Neural cell (in vitro differentiated cells): ENCODE results near the gene PSMA8. TPM values are rescaled to one million over a fixed set of nuclear protein-coding genes. Genes with fewer than 3 reads are reported as not detected.

ENCODE experiments used
- H2AFZ ChIP-seq: fragments of 200-600, 300-800 bp; sonication (generic), shearing (Covaris generic); 2 replicates; pipeline ENCODE4 v1.6.0; 2014; ENCODE audit warnings: low read depth, mild to moderate bottlenecking, antibody characterized with exemption, low read length, moderate library complexity
- H3F3A ChIP-seq: fragments of 200-600 bp; shearing (Covaris generic); 2 replicates; pipeline ENCODE4 v1.6.1; 2016; ENCODE audit warnings: mild to moderate bottlenecking, moderate library complexity, mixed read lengths, antibody characterized with exemption, low read length; ENCODE audit not compliant: insufficient read depth, poor library complexity, severe bottlenecking
- H3K27ac ChIP-seq: fragments of 200-600, 300-800 bp; sonication (generic), shearing (Covaris generic); 2 replicates; pipeline ENCODE4 v1.5.1; 2014; ENCODE audit warnings: mild to moderate bottlenecking, low read length, moderate library complexity
- H3K27me3 ChIP-seq: fragments of 300-800, 200-600 bp; sonication (generic), shearing (Covaris generic); 2 replicates; pipeline ENCODE4 v1.6.0; 2014; ENCODE audit warnings: mild to moderate bottlenecking, low read depth, low read length, moderate library complexity; ENCODE audit not compliant: insufficient read depth
- H3K36me3 ChIP-seq: fragments of 300-800, 200-600 bp; sonication (generic), shearing (Covaris generic); 2 replicates; pipeline ENCODE4 v1.5.1; 2014; ENCODE audit warnings: mild to moderate bottlenecking, antibody characterized with exemption, low read length, moderate library complexity; ENCODE audit not compliant: insufficient read depth
- H3K4me2 ChIP-seq: fragments of 300-800, 200-600 bp; sonication (generic), shearing (Covaris generic); 2 replicates; pipeline ENCODE4 v1.6.0; 2014; ENCODE audit warnings: mild to moderate bottlenecking, low read length
- H3K4me3 ChIP-seq: fragments of 300-800, 200-600 bp; sonication (generic), shearing (Covaris generic); 2 replicates; pipeline ENCODE4 v1.5.1; 2014; ENCODE audit warnings: mild to moderate bottlenecking, low read length, moderate library complexity
- H3K79me2 ChIP-seq: fragments of 200-600 bp; shearing (Covaris generic); replicated peaks from 2 replicates; pipeline ENCODE4 v1.6.0; 2014; ENCODE audit warnings: mild to moderate bottlenecking, low read length, moderate library complexity; ENCODE audit not compliant: insufficient read depth
- H3K9ac ChIP-seq: fragments of 300-800, 200-600 bp; sonication (generic), shearing (Covaris generic); 2 replicates; pipeline ENCODE4 v1.6.1; 2016; ENCODE audit warnings: mild to moderate bottlenecking, low read length, mixed read lengths
- H3K9me2 ChIP-seq: fragments of 200-600 bp; shearing (Covaris generic); 2 replicates; pipeline ENCODE4 v1.6.1; 2016; ENCODE audit warnings: mild to moderate bottlenecking, low read length, mixed read lengths; ENCODE audit not compliant: insufficient read depth
- H3K9me3 ChIP-seq: fragments of 200-600, 300-800 bp; sonication (generic), shearing (Covaris generic); 2 replicates; pipeline ENCODE4 v1.6.1; 2016; ENCODE audit warnings: mild to moderate bottlenecking, mixed run types, low read length, moderate library complexity, mixed read lengths
- H4K20me1 ChIP-seq: fragments of 200-600 bp; shearing (Covaris generic); 2 replicates; pipeline ENCODE4 v1.6.1; 2016; ENCODE audit warnings: mild to moderate bottlenecking, mixed run types; ENCODE audit not compliant: insufficient read depth
- EP300 ChIP-seq: fragments of 450-650 bp; conservative IDR thresholded peaks from 2 replicates; pipeline ENCODE4 v1.6.1; 2014; ENCODE audit warnings: antibody characterized with exemption, mild to moderate bottlenecking, moderate library complexity; ENCODE audit not compliant: poor library complexity, severe bottlenecking
- MXI1 ChIP-seq: fragments of 450-650 bp; conservative IDR thresholded peaks from 2 replicates; pipeline ENCODE4 v1.6.1; 2014; ENCODE audit warnings: antibody characterized with exemption, mild to moderate bottlenecking; ENCODE audit not compliant: poor library complexity, severe bottlenecking
- POLR2AphosphoS5 ChIP-seq: IDR thresholded peaks from 2 replicates; pipeline ENCODE4 v1.6.1; 2012
- RAD21 ChIP-seq: fragments of 450-650 bp; conservative IDR thresholded peaks from 2 replicates; pipeline ENCODE4 v1.6.1; 2014; ENCODE audit warnings: antibody characterized with exemption, mild to moderate bottlenecking, moderate library complexity
- SMC3 ChIP-seq: fragments of 450-650 bp; conservative IDR thresholded peaks from 2 replicates; pipeline ENCODE4 v1.6.1; 2014; ENCODE audit warnings: antibody characterized with exemption, mild to moderate bottlenecking, moderate library complexity; ENCODE audit not compliant: poor library complexity
- polyA plus RNA-seq: library from polyadenylated mRNA; depleted of rRNA; stranded (reverse); fragments of >200 nt; gene quantifications from 2 replicates; pipeline ENCODE4 v1.2.3, GENCODE V29; 2014
- TF ChIP-seq, protein P1 (sequence below): IDR thresholded peaks from 2 replicates; pipeline ENCODE4 v1.6.1; 2012; ENCODE audit warnings: borderline replicate concordance
- TF ChIP-seq, protein P2 (sequence below): fragments of 450-650 bp; IDR thresholded peaks from 2 replicates; pipeline ENCODE4 v1.5.1; 2014; ENCODE audit warnings: antibody characterized with exemption, mild to moderate bottlenecking, moderate library complexity; ENCODE audit not compliant: poor library complexity, severe bottlenecking

PSMA8 gene
- polyA plus RNA-seq, 1 donor from 2014 or later: not detected

DNA sequence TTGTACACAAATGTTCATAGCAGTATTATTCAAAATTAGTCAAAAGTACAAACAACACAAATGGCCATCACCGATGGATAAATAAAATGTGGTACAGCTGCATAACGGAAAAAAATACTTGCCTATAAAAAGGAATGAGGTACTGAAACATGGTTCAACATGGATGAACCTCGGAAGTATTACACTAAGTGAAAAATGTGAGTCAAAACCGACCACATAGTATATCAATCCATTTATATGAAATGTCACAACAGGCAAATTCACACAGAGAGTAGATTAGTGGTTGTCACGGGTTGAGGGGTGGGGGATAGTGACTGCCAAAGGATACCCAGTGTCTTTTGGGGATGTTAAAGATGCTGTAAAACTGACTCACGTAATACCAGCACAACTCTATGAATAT is 46.7 kb upstream of the PSMA8 start:
- TF ChIP-seq RAD21 (no peak), SMC3 (no peak), EP300 (no peak), POLR2AphosphoS5 (no peak)
- TF ChIP-seq, protein P1, sequence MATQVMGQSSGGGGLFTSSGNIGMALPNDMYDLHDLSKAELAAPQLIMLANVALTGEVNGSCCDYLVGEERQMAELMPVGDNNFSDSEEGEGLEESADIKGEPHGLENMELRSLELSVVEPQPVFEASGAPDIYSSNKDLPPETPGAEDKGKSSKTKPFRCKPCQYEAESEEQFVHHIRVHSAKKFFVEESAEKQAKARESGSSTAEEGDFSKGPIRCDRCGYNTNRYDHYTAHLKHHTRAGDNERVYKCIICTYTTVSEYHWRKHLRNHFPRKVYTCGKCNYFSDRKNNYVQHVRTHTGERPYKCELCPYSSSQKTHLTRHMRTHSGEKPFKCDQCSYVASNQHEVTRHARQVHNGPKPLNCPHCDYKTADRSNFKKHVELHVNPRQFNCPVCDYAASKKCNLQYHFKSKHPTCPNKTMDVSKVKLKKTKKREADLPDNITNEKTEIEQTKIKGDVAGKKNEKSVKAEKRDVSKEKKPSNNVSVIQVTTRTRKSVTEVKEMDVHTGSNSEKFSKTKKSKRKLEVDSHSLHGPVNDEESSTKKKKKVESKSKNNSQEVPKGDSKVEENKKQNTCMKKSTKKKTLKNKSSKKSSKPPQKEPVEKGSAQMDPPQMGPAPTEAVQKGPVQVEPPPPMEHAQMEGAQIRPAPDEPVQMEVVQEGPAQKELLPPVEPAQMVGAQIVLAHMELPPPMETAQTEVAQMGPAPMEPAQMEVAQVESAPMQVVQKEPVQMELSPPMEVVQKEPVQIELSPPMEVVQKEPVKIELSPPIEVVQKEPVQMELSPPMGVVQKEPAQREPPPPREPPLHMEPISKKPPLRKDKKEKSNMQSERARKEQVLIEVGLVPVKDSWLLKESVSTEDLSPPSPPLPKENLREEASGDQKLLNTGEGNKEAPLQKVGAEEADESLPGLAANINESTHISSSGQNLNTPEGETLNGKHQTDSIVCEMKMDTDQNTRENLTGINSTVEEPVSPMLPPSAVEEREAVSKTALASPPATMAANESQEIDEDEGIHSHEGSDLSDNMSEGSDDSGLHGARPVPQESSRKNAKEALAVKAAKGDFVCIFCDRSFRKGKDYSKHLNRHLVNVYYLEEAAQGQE: no peak
- TF ChIP-seq, protein P2, sequence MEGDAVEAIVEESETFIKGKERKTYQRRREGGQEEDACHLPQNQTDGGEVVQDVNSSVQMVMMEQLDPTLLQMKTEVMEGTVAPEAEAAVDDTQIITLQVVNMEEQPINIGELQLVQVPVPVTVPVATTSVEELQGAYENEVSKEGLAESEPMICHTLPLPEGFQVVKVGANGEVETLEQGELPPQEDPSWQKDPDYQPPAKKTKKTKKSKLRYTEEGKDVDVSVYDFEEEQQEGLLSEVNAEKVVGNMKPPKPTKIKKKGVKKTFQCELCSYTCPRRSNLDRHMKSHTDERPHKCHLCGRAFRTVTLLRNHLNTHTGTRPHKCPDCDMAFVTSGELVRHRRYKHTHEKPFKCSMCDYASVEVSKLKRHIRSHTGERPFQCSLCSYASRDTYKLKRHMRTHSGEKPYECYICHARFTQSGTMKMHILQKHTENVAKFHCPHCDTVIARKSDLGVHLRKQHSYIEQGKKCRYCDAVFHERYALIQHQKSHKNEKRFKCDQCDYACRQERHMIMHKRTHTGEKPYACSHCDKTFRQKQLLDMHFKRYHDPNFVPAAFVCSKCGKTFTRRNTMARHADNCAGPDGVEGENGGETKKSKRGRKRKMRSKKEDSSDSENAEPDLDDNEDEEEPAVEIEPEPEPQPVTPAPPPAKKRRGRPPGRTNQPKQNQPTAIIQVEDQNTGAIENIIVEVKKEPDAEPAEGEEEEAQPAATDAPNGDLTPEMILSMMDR: no peak
- Histone ChIP-seq H3F3A (no peaks in the 10 kb centered on the region), H3K4me3 (no peak overlapping the region), H3K27me3 (no peaks in the 10 kb centered on the region), H2AFZ (no peak overlapping the region), H3K36me3 (peaks cover 5% of the 10 kb centered on the region), H4K20me1 (no peaks in the 10 kb centered on the region), H3K27ac (no peak overlapping the region), H3K9me2 (no peaks in the 10 kb centered on the region), H3K79me2 (peaks cover 56% of the 10 kb centered on the region), H3K9ac (no peak overlapping the region), H3K9me3 (no peaks in the 10 kb centered on the region), H3K4me2 (no peak overlapping the region)

DNA sequence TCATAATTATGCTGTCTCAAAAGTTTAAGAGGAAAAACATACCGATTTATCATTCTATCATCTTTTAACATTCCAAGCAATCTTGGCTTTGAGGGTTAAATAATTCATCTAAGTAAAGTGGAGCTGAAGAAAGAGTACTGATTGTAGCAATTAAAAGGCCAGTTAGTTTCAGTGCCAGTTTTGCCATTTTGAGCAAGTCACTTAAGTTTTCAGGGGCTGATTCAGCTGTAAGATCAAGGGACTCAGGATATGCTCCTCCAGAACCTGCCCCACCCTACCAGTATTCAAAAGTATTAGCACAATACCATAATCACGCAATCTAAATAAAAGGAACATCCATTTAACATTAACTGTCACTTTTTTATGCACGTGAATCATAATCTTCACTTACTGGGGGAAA is 45.2 kb upstream of the PSMA8 start:
- Histone ChIP-seq H3K27ac (no peak overlapping the region), H3F3A (no peaks in the 10 kb centered on the region), H3K4me3 (peak overlapping the region; percentile 93), H3K9ac (no peak overlapping the region), H3K79me2 (peaks cover 48% of the 10 kb centered on the region), H4K20me1 (no peaks in the 10 kb centered on the region), H2AFZ (no peak overlapping the region), H3K4me2 (peak overlapping the region; percentile 60), H3K9me3 (no peaks in the 10 kb centered on the region), H3K36me3 (peaks cover 5% of the 10 kb centered on the region), H3K9me2 (no peaks in the 10 kb centered on the region), H3K27me3 (no peaks in the 10 kb centered on the region)
- no peak for TF ChIP-seq RAD21
- TF ChIP-seq, protein P2: no peak
- TF ChIP-seq, protein P1: no peak
- TF ChIP-seq POLR2AphosphoS5: no peak
- TF ChIP-seq SMC3: no peak
- TF ChIP-seq MXI1: no peak
